Endothelial cell of umbilical vein (primary cell): ENCODE results near the gene NPC1L1. TPM values are rescaled to one million over a fixed set of nuclear protein-coding genes. Genes with fewer than 3 reads are reported as not detected.

Source experiments
- BruUV-seq: library from RNA; stranded (reverse); fragments of 400-500 nt; replicated peaks from 2 replicates; lab custom pipeline; 2021; lab: Mats Ljungman, UMichigan
- CTCF ChIA-PET: fragments of 300-600, 350-600 bp; sonication (Branson Sonifier 250); formaldehyde crosslinking; loops from one replicate; lab custom pipeline; 2021; ENCODE audit warnings: antibody characterized with exemption, inconsistent platforms; lab: Charles Lee
- POLR2A ChIA-PET: fragments of 300-600, 350-600 bp; sonication (Branson Sonifier 250); formaldehyde crosslinking; loops from one replicate; lab custom pipeline; 2021; ENCODE audit warnings: antibody characterized with exemption, inconsistent platforms; lab: Charles Lee
- DNase-seq: peaks from one replicate; pipeline ENCODE4 v3.0.0-alpha.2; 2011; ENCODE audit warnings: low read depth, low spot score
- FAIRE-seq: peaks from 2 replicates; lab custom pipeline; 2011; peaks lifted over from hg19 to GRCh38; lab: Jason Lieb, UNC
- H2AFZ ChIP-seq: 2 replicates; pipeline ENCODE4 v1.6.0; 2012; ENCODE audit warnings: low read depth, low read length, control low read depth, inconsistent platforms
- H3K27ac ChIP-seq: 2 replicates; pipeline ENCODE4 v1.5.1; 2011; ENCODE audit warnings: low read depth, mild to moderate bottlenecking, control low read depth, low read length, moderate library complexity; ENCODE audit not compliant: insufficient read depth
- H3K27me3 ChIP-seq, 2 experiments: 2 replicates each; pipeline versions ENCODE4 v1.6.0 to v1.6.1; 2011; ENCODE audit warnings: low read length in 2 of 2, mixed read lengths in 1 of 2; ENCODE audit not compliant: control insufficient read depth in 2 of 2, insufficient read depth in 2 of 2
- H3K36me3 ChIP-seq, 2 experiments: 2 replicates in 1 of 2; 3 replicates in 1 of 2; pipeline ENCODE4 v1.5.1; 2011; ENCODE audit warnings: low read length in 2 of 2, mild to moderate bottlenecking in 1 of 2, moderate library complexity in 1 of 2; ENCODE audit not compliant: control insufficient read depth in 2 of 2, insufficient read depth in 2 of 2; ENCODE audit errors: extremely low read depth in 1 of 2
- H3K4me1 ChIP-seq: 3 replicates; pipeline ENCODE4 v1.5.1; 2011; ENCODE audit warnings: mild to moderate bottlenecking, low read length; ENCODE audit not compliant: control insufficient read depth, insufficient read depth; ENCODE audit errors: extremely low read depth
- H3K4me2 ChIP-seq: 2 replicates; pipeline ENCODE4 v1.6.1; 2011; ENCODE audit warnings: low read length, control low read depth, mixed read lengths; ENCODE audit not compliant: insufficient read depth
- H3K4me3 ChIP-seq, 3 experiments: fragments of 200-600 bp in 1 of 3; sonication (generic), shearing (Covaris generic) in 1 of 3; replicated peaks in 1 of 3; 2 replicates each; pipeline ENCODE4 v1.5.1; 2011 to 2016; ENCODE audit warnings: control low read depth in 3 of 3, low read length in 3 of 3, mild to moderate bottlenecking in 2 of 3, inconsistent platforms in 1 of 3, low read depth in 1 of 3, moderate library complexity in 1 of 3; ENCODE audit not compliant: insufficient read depth in 1 of 3
- H3K79me2 ChIP-seq: 2 replicates; pipeline ENCODE4 v1.6.0; 2012; ENCODE audit warnings: low read length, inconsistent platforms; ENCODE audit not compliant: control insufficient read depth, insufficient read depth
- H3K9ac ChIP-seq: replicated peaks from 2 replicates; pipeline ENCODE3; 2011; ENCODE audit warnings: low read length, control low read depth; ENCODE audit not compliant: insufficient read depth; ENCODE audit errors: extremely low read depth
- H3K9me1 ChIP-seq: replicated peaks from 3 replicates; pipeline ENCODE4 v1.6.0; 2011; ENCODE audit warnings: mild to moderate bottlenecking, low read length; ENCODE audit not compliant: control insufficient read depth, insufficient read depth; ENCODE audit errors: extremely low read depth
- H3K9me3 ChIP-seq: replicated peaks from 2 replicates; pipeline ENCODE4 v1.5.1; 2012; ENCODE audit warnings: low read length, inconsistent platforms; ENCODE audit not compliant: control insufficient read depth, insufficient read depth
- H4K20me1 ChIP-seq: replicated peaks from 2 replicates; pipeline ENCODE3; 2011; ENCODE audit warnings: mild to moderate bottlenecking, low read length; ENCODE audit not compliant: control insufficient read depth, insufficient read depth; ENCODE audit errors: extremely low read depth
- EZH2 ChIP-seq: IDR thresholded peaks from 2 replicates; pipeline ENCODE4 v1.6.1; 2012; ENCODE audit warnings: borderline replicate concordance, low read depth, mild to moderate bottlenecking, moderate library complexity, low read length, inconsistent platforms; ENCODE audit not compliant: severe bottlenecking
- FOS ChIP-seq: IDR thresholded peaks from 2 replicates; pipeline ENCODE4 v1.6.1; 2011; ENCODE audit warnings: mild to moderate bottlenecking, low read length, moderate library complexity, borderline replicate concordance; ENCODE audit not compliant: insufficient read depth
- GATA2 ChIP-seq: IDR thresholded peaks from 2 replicates; pipeline ENCODE4 v1.7.0; 2011; ENCODE audit warnings: low read depth, mild to moderate bottlenecking, moderate library complexity, mixed read lengths, low read length; ENCODE audit not compliant: insufficient read length, insufficient read depth
- JUN ChIP-seq: IDR thresholded peaks from 2 replicates; pipeline ENCODE4 v1.6.1; 2011; ENCODE audit warnings: borderline replicate concordance, low read depth; ENCODE audit not compliant: insufficient read length, insufficient read depth
- MYC ChIP-seq: IDR thresholded peaks from one replicate; pipeline ENCODE4 v1.6.1; 2011; ENCODE audit warnings: mild to moderate bottlenecking, low read depth, low read length
- POLR2A ChIP-seq: IDR thresholded peaks from 2 replicates; pipeline ENCODE4 v1.6.1; 2012; ENCODE audit warnings: low read depth, mild to moderate bottlenecking, control low read depth, low read length
- POLR2AphosphoS5 ChIP-seq: IDR thresholded peaks from 2 replicates; pipeline ENCODE4 v1.6.1; 2012; ENCODE audit warnings: low read depth, mild to moderate bottlenecking, control low read depth, low read length, moderate library complexity; ENCODE audit not compliant: insufficient read depth
- dilution Hi-C: fragments of 300-500 bp; cut with MboI; formaldehyde crosslinking; loops from one replicate; pipeline ENCODE4 v1.15.0; 2019; ENCODE audit warnings: low sequenced_read_pairs; ENCODE audit not compliant: extremely low pct_ligation_motif_present
- intact Hi-C: fragments of 100-400 bp; cut with micrococcal nuclease; formaldehyde crosslinking; loops from one replicate; pipeline ENCODE4 v1.10.0; 2022
- polyA plus RNA-seq, 4 experiments: library from polyadenylated mRNA; depleted of rRNA in 3 of 4; stranded (reverse) in 3 of 4; unstranded in 1 of 4; fragments of >200 nt; gene quantifications; 2 replicates each; pipeline versions ENCODE4 v1.2.1 to v1.2.3, GENCODE V29; 2011 to 2012; ENCODE audit warnings: missing spikeins in 1 of 4
- total RNA-seq: library from RNA; stranded (reverse); gene quantifications from 2 replicates; pipeline ENCODE4 v1.2.3, GENCODE V29; 2021
- TF ChIP-seq, protein P1 (sequence below): IDR thresholded peaks from 2 replicates; pipeline ENCODE4 v1.6.1; 2011; ENCODE audit not compliant: insufficient read depth, insufficient read length
- TF ChIP-seq, protein P2 (sequence below), 2 donors: IDR thresholded peaks; 1 replicate in 1 of 2; 2 replicates in 1 of 2; pipeline ENCODE4 v1.5.1; 2011; ENCODE audit warnings: low read length in 2 of 2, mild to moderate bottlenecking in 2 of 2, moderate library complexity in 2 of 2, control low read depth in 1 of 2, inconsistent platforms in 1 of 2, low read depth in 1 of 2; ENCODE audit not compliant: insufficient read depth in 1 of 2; ENCODE audit errors: extremely low read depth in 1 of 2

The NPC1L1 gene
- total and polyA plus RNA-seq, 2 donors (not counting 3 experiments of a cell fraction or from before 2014, with no cell fraction given), result not detected

DNA sequence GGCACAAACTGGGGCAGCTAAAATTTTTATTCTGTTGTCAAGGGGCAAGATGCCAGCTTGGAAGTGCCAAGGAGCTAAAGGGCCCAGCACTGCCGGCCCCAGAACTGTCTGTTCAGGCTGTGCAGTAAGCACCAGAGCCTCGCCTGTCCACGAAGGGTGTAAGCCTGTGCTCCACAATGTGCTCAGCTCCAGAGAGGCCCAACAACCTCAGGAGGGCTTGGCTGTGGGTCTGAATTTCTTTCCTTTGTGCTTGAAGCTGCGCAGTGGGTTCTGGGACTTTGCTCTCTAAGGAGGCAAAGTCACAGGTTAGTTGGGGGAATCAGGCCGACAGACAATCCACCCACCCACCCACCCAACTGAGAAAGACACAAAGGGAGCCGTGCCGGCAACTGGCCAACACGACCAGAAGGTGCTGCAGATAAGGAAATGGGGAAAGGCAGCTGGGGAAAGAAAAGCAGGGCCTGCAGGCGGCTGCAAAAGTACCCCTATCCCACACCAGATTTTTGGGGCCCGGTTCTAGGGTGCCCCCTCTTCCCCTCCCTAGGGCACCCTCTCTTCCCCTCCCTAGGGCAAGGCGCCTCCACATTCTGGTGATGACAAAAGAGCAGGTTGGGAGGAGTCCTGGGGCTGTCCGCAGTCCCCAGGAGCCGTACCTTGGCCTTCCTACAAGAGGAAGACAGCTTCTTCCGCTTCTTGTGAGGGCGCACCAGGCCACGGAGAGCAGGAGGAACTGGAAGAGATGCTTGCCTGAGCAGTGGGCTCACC, 24.8 kb upstream of the NPC1L1 start:
- dilution Hi-C loops, result no loop called here
- Histone ChIP-seq H3K36me3 (peaks cover 24 to 51% of the 10 kb centered on the region in 2 experiments), H3K4me2 (no peak overlapping the region), H3K4me3 (no peak overlapping the region), H3K9ac (no peak overlapping the region), H3K27ac (no peak overlapping the region), H2AFZ (no peak overlapping the region), H3K79me2 (no peaks in the 10 kb centered on the region), H3K4me1 (no peaks in the 10 kb centered on the region), H3K27me3 (no peaks in the 10 kb centered on the region), H4K20me1 (no peaks in the 10 kb centered on the region), H3K9me3 (no peaks in the 10 kb centered on the region), H3K9me1 (no peaks in the 10 kb centered on the region)
- DNase-seq (no peak), FAIRE-seq (no peak)
- ChIA-PET CTCF (interaction anchor here (0.8 to 4.7 kb wide), 37 partner anchors 8 to 570 kb away, joined by 3 to 145 read pairs (median 5); partner anchors contain the start of genes DDX56, NUDCD3, TMED4 and YKT6), POLR2A (interaction anchor here (0.6 to 1.5 kb wide), 2 partner anchors 217 to 364 kb away, joined by 3 to 5 read pairs; no protein-coding TSS in a partner anchor)
- no peak for TF ChIP-seq GATA2
- no peak for TF ChIP-seq JUN
- TF ChIP-seq MYC, result no peak
- TF ChIP-seq POLR2A, result no peak
- no peak for TF ChIP-seq EZH2
- TF ChIP-seq FOS, result no peak
- no peak for TF ChIP-seq POLR2AphosphoS5
- TF ChIP-seq, protein P1, sequence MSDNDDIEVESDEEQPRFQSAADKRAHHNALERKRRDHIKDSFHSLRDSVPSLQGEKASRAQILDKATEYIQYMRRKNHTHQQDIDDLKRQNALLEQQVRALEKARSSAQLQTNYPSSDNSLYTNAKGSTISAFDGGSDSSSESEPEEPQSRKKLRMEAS, result no peak
- TF ChIP-seq, protein P2, sequence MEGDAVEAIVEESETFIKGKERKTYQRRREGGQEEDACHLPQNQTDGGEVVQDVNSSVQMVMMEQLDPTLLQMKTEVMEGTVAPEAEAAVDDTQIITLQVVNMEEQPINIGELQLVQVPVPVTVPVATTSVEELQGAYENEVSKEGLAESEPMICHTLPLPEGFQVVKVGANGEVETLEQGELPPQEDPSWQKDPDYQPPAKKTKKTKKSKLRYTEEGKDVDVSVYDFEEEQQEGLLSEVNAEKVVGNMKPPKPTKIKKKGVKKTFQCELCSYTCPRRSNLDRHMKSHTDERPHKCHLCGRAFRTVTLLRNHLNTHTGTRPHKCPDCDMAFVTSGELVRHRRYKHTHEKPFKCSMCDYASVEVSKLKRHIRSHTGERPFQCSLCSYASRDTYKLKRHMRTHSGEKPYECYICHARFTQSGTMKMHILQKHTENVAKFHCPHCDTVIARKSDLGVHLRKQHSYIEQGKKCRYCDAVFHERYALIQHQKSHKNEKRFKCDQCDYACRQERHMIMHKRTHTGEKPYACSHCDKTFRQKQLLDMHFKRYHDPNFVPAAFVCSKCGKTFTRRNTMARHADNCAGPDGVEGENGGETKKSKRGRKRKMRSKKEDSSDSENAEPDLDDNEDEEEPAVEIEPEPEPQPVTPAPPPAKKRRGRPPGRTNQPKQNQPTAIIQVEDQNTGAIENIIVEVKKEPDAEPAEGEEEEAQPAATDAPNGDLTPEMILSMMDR (IDR thresholded peaks at IDR 0.05; ENCODE audit: extremely low read depth in 1 of 2, insufficient read depth in 1 of 2, low read depth in 1 of 2, low read length in 2 of 2), result no peak
- BruUV-seq, result no TSS peak
- intact Hi-C loops, result loop anchor here (1.0 to 5.0 kb wide), 4 partner anchors 74 to 352 kb away; partner anchors contain the start of gene NUDCD3
